ENCODE measurements around the gene DRC3. TPM values are rescaled to one million over a fixed set of nuclear protein-coding genes. Genes with fewer than 3 reads are reported as not detected.

The DRC3 gene
- polyA plus RNA-seq, 1 donor from 2014 or later: 1.9 TPM

- Histone ChIP-seq H3K27ac (ENCODE audit: low read length) (no peak overlapping the region), H3K36me3 (ENCODE audit: insufficient read depth, low read length) (no peaks in the 10 kb centered on the region), H3K79me2 (replicated peaks; ENCODE audit: insufficient read depth, low read length) (peaks cover 12% of the 10 kb centered on the region), H2AFZ (ENCODE audit: low read depth, low read length) (no peak overlapping the region), H4K20me1 (ENCODE audit: insufficient read depth) (no peaks in the 10 kb centered on the region), H3F3A (ENCODE audit: insufficient read depth, low read length, poor library complexity, severe bottlenecking) (no peaks in the 10 kb centered on the region), H3K9me3 (ENCODE audit: low read length) (no peaks in the 10 kb centered on the region), H3K27me3 (ENCODE audit: insufficient read depth, low read depth, low read length) (no peaks in the 10 kb centered on the region), H3K9ac (ENCODE audit: low read length) (no peak overlapping the region), H3K9me2 (ENCODE audit: insufficient read depth, low read length) (no peaks in the 10 kb centered on the region), H3K4me2 (ENCODE audit: low read length) (no peak overlapping the region), H3K4me3 (ENCODE audit: low read length) (no peak overlapping the region)
- no peak for TF ChIP-seq CTCF (IDR thresholded peaks at IDR 0.05; ENCODE audit: poor library complexity, severe bottlenecking)
- no peak for TF ChIP-seq EZH2 (IDR thresholded peaks at IDR 0.05; ENCODE audit: borderline replicate concordance, insufficient read depth, low read length, poor library complexity, severe bottlenecking)
- no peak for TF ChIP-seq TAF1 (IDR thresholded peaks at IDR 0.05; ENCODE audit: low read depth)
- TF ChIP-seq POLR2AphosphoS5 (IDR thresholded peaks at IDR 0.05): no peak
- TF ChIP-seq SMC3 (conservative IDR thresholded peaks at IDR 0.05; ENCODE audit: poor library complexity): no peak
- no peak for TF ChIP-seq RAD21 (conservative IDR thresholded peaks at IDR 0.05)
- TF ChIP-seq REST (IDR thresholded peaks at IDR 0.05; ENCODE audit: borderline replicate concordance): no peak
- TF ChIP-seq EP300 (conservative IDR thresholded peaks at IDR 0.05; ENCODE audit: poor library complexity, severe bottlenecking): no peak
- no peak for TF ChIP-seq MXI1 (conservative IDR thresholded peaks at IDR 0.05; ENCODE audit: poor library complexity, severe bottlenecking)
These were observed 59.3 kb downstream of the DRC3 start for GRCh38 chr17:18031955-18032354.

- peaks cover 27% of the 10 kb centered on the region for H3K79me2 ChIP-seq (replicated peaks; ENCODE audit: insufficient read depth, low read length)
- TF ChIP-seq RAD21 (conservative IDR thresholded peaks at IDR 0.05) (peak; percentile 95), SMC3 (conservative IDR thresholded peaks at IDR 0.05; ENCODE audit: poor library complexity) (peak; percentile 94), TAF1 (IDR thresholded peaks at IDR 0.05; ENCODE audit: low read depth) (no peak), CTCF (IDR thresholded peaks at IDR 0.05; ENCODE audit: poor library complexity, severe bottlenecking) (peak; percentile 94), REST (IDR thresholded peaks at IDR 0.05; ENCODE audit: borderline replicate concordance) (no peak), EZH2 (IDR thresholded peaks at IDR 0.05; ENCODE audit: borderline replicate concordance, insufficient read depth, low read length, poor library complexity, severe bottlenecking) (no peak), EP300 (conservative IDR thresholded peaks at IDR 0.05; ENCODE audit: poor library complexity, severe bottlenecking) (no peak), POLR2AphosphoS5 (IDR thresholded peaks at IDR 0.05) (no peak)
- no peak overlapping the region for H3K4me3 ChIP-seq (ENCODE audit: low read length)
- no peak overlapping the region for H3K27ac ChIP-seq (ENCODE audit: low read length)
- no peaks in the 10 kb centered on the region for H3F3A ChIP-seq (ENCODE audit: insufficient read depth, low read length, poor library complexity, severe bottlenecking)
- H3K9me3 ChIP-seq (ENCODE audit: low read length): no peaks in the 10 kb centered on the region
- no peaks in the 10 kb centered on the region for H3K27me3 ChIP-seq (ENCODE audit: insufficient read depth, low read depth, low read length)
- no peak overlapping the region for H3K4me2 ChIP-seq (ENCODE audit: low read length)
- no peak overlapping the region for H3K9ac ChIP-seq (ENCODE audit: low read length)
- no peaks in the 10 kb centered on the region for H3K9me2 ChIP-seq (ENCODE audit: insufficient read depth, low read length)
- H3K36me3 ChIP-seq (ENCODE audit: insufficient read depth, low read length): no peaks in the 10 kb centered on the region
- H2AFZ ChIP-seq (ENCODE audit: low read depth, low read length): no peak overlapping the region
- H4K20me1 ChIP-seq (ENCODE audit: insufficient read depth): no peaks in the 10 kb centered on the region
These were observed 60.9 kb downstream of the DRC3 start for GRCh38 chr17:18033442-18034099.

Data from neural cell (in vitro differentiated cells).